ENCODE results near the gene EHD4.

EHD4 gene

DNA sequence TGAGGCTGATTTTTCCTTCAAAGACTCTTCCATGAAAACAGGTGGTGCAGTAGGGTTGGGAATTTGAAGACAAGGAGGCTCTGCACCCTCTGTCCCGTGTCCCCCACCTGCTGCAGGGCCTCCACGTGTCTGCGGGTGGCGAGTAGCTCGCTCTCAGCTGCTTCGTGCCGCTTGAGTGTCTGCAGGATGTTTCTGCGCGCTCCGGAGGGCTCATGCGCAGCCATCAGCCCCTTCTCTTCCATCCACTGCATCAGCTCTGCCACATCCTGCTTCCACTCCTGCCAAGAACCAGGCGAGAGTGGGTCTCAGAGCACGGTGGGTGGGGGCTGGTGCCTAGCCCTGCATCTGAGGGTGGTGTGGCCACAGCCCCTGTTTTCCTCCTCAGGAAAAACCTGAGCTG lies 96.3 kb downstream of the EHD4 start:
- DNase-seq: no peak

DNA sequence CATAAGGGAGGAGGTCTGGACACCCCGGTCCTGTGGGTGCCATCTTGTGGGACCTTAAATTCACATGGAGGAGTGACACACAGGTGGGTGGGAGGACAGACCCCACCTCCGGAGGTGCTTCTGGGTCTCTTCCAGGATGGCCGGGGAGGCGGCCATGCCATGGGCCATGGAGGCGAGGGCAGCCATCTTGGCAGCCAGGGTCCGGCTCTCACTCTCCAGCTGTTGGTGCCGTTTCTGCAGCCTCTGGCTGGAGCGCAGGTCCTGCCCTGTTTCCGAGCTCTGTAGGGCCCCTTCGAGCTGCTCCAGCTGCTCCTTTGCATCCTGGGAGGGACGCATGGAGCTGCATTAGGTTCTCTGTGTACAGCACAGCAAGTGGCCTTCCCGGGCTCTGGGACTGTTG lies 97.6 kb downstream of the EHD4 start:
- DNase-seq: no peak

GRCh38 chr15:41873711-41874110 lies 98.6 kb downstream of the EHD4 start:
- DNase-seq: no peak

DNA sequence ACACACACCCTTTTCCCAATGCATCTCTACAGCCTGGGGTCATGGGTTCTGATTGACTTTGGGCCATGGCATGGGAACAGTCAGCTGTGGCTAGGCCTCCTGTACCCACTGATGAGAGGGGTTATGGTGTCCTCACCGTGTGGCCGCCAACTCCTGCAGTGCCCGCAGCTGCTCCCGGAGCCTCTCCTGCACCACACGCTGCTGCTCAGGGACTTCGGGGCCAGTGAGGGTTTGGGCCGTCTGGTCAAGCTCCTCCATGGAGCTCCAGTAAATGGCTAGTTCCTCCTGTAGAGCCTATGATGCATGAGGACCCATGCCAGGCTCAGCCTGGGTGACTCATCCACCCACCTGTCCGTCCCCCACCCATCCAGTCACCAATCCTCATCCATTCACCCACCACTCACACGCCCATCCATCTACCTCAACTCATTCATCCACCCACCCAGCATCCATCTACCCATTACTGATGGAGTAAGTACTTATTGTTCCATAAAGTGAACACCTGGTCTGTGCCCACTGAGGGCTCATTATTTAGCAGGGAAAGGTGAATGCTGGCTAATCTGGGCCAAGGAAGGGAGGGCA lies 100.1 kb downstream of the EHD4 start:
- DNase-seq: no peak

DNA sequence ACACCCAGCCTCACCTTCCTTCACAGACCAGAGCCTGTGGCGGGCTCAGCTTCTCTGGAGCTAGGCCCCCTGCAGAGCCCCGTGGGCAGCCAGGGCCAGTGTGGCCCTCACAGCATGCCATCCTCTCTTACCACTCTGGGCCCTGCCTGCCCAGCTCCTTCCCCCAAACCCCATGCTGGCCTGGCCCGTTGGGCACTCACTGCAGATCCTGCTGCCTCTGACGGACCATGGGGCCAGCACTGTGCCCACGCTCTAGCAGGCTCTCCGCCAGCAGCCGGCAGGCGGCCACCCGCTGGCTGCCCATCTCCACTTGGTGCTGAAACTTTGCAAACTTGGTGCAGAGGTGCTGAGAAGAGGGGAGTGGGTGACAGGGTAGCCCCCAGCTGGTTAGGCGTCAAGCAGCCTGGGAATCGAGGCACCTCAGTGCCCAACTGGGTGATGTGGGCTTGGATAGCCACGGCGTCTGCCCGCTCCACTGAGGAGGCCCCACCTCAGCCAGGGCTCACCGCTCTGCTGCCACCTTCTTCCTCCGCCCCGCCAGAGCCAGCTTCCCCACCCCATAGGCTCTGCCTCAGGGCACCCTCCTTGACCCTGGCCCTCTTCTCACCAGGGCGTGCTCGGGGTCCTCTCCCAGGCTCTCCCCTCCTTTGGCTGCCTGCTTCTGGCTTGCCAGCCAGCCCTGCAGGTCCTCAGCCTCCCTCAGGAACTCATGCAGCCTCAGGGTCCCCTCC lies 101.0 kb downstream of the EHD4 start:
- DNase-seq: no peak

DNA sequence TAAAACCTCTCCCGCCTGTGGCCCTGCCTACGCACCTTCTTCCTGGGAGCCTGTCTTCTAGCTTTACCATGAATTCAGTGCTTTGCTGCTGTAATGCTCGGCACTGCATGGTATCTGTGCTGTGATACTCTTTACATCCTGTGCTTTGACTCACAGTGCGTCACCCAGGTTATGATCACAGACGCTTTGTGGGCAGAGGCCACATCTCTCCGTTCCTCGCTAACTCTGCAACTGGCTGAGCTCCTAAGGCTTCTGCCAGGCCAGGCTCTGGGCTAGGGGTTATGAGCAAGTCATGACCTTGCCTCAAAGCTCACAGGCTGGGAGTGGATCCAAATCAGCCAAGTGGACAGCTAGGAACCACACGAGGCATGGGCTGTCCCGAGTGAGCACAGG lies 101.7 kb downstream of the EHD4 start:
- DNase-seq: no peak

DNA sequence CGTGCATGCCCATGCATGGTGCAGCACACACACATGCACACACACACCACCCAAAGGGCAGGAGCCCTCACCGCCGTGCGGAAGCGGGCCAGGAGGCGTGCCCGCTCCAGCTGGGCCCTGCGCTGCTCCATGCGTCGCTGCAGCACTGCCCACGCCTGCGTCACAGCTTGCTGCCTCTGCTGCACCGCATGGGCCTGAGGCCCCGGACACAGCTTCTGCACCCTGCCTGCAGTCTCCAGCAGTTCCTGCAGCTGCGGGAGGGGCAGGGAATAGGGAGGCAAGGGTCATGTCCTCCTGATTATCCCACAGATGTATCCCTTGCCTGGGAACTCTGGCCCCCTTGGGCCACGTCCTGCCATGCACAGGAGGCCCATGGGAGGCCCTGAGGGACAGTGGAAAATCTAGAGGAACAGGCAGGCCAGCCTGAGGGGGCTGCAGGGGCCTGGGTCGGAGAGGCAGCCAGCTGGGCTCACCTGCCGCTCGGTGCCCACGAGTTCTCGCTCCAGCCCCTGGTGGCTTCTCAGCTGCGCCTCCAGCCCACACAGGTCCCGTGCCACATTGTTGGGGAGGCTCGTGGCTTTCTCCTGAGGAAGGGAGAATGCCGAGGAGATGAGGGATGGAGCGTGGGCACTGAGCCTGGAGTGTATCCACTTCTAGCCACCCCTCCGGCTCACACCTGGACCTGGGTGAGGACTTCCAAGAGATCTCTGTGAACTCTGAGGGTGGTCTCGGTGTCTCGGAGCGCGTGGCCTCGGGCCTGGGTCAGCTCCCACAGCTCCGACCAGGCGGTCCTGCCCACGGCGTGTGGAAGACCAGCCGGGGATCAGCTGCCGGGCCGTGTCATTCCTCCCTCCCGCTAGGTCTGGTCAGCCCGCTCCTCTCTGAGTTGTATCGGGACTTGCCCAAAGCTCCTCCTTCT lies 102.3 kb downstream of the EHD4 start:
- DNase-seq: no peak

DNA sequence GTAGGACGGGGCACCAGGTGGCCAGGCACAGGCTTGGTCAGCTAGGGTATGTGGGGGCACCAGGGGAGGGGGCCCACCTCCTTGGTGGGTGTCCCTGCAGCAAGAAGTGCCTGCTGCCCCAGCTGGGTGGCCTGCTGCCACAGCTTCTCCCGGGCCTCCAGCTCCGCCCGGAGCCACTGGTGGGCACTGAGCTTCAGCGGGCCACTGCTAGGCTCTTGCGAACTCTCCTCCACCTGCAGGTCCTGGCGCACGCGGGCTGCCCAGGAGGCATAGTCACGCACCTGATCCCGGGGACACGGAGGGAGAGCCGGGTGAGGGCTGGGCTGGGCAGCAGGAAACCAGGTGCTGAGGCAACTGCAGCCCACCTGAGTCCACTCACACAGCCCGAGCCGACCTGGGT lies 104.0 kb downstream of the EHD4 start:
- no peak for DNase-seq

DNA sequence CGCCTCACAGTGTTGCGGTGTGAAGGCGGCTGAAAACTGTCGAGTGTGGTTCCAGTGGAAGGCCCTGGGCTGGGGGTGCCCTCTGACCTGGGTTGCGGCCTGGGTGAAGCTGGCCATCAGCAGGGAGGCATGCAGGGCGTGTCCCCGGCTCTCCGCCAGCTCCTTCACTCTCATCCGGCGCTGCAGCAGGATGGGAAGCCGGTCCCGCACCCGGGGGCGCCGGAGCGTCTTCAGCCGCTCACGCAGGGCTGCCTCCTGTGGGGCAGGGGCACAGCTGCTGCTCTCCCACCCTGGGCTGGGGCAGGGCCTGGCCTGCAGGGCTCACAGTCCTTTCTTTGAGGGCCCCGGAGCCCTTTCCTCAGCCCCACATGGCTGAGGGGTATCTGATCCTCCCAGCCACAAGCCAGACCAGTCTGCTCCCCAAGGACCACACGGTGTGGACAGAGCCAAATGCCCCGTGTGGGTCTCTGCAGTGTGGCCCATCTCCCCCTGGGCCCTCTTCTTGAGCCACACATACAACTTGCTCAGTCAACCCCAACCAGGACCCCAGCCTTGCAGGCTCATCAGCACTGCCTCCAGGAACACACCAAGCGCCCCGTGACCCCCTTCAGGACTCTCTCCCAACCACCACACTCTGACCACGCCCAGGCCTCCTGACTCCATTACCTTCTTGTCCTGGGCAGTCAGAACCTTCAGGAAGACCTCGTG lies 105.3 kb downstream of the EHD4 start:
- DNase-seq: no peak

- DNase-seq: no peak
Measured at GRCh38 chr15:41866263-41866703, 106.1 kb downstream of the EHD4 start.

- no peak for DNase-seq
Measured at GRCh38 chr15:41865490-41866055, 106.8 kb downstream of the EHD4 start.

- DNase-seq: no peak
Measured at GRCh38 chr15:41862515-41863116, 109.7 kb downstream of the EHD4 start.

DNA sequence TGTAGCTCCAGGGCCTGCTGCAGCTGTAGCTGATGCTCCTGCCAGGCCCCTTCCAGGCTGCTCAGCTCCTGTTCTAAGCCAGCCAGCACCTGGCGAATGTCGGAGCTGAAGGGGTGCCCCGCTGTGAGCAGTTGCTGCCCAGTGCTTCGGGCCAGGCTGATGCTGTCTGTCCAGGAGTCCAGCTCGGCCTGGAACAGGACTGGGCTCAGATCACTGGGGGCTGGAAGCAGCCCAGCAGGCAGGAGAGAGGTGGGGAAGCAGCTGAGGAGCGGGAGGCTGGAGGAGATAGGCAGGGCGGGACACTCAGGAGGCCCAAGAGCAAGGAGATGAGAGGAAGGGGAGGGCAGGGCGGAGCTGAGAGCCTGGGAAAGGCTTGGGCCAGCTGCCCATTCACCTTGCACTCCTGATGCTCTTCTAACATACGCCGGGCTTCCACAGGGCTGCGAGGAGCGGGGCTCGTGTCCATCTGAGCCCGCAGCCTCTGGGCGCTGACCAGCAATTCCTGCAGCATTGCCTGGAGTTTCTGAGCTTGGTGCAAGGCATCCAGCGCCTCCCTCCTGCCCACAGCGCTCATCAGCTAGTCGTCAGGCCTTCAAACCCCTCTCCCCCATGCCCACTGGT lies 110.5 kb downstream of the EHD4 start:
- DNase-seq: no peak

DNA sequence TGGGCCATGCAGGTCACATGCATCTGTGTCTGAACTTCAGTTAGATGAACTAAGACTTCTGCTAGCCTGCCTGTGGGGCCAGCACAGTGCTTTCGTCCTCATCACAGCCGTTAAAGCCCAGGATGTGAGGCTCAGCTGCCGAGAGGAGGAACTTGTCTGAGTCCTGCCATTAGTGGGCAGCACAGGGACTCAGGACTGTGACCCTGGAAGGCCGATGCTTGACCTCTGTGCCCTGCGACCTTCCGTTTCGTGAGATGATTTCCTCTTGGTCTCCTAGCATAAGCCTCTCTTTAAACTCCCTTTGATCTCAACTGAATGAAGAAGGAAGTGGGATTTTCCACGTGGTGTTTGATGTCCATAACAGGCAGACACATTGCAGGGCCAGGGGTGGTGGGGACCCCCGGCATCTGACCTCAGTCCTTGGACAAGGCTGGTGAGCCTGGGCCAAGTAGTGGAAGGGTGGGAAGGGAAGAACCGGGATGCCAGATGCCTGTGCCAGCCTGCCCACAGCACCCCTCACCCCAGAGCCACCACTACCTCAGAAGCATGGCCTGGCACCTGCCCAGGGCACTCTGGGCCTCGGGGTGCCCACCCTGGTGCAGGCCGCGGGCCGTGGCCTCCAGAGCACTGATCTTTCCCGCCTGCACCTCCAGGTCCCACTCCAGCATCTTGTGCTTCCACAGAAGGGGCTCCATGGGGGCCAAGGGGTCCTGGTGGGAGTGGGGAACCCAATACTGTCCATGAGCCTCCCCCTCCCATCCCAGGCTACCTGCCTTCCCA lies 112.1 kb downstream of the EHD4 start:
- peak; percentile 36 for DNase-seq

DNA sequence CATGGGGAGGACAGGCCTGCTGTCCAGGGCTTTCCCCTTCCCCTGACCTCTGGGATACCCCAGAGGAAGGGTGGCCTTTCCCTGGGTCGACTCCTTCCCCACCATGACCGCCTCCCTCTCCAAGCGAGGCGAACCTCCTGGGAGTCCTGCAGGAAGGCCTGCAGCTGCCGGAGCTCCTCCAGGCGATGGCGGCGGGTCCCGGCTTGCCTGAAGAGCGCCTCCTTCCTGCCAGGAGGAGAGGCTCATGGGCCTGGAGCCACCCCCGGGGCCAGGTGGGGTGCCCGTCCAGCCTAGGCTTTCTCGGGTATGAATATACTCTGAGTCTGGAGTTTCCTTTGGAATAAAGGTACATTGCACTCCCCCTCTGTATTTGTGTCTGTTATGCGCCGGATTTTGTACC lies 113.6 kb downstream of the EHD4 start:
- DNase-seq: no peak

DNA sequence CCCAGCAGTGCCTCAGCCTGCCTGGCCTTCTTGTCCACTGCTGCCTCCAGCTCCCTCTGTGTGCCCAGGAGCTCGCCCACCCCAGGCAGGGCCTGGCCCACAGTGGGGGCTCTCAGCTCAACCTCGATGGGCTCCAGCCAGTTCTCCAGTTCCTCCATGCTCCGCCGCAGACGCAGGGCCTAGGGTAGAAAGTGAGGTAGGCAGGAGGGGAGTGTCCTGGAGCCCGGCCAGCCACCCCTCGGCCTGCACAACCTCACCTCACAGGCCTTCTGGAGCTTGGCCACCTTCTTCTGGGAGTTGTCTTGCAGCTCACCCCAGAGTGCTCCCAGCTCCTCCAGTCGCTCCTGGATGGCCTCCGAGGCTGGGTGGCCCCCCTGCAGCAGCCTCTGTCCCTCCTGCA lies 115.0 kb downstream of the EHD4 start:
- DNase-seq: no peak

DNA sequence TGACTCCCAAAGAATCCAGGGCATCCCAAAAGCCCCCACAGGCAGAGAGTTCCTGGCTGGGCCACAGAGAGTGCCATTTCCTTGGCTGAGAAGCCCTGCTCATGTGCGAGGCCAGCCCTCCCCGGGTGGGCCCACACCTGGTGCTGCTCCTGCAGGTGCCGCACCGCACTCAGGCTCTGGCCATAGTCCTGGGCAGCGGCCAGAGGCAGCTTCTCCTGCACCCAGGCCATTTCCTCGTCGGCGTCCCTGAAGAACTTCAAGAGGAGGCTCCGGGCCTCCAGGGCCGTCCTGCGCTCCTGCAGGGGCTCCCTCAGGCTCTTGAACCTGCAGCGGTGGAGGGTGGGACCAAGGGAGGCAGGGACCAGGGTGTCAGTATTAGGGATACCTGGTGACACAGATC lies 115.6 kb downstream of the EHD4 start:
- DNase-seq: no peak

- no peak for DNase-seq
Measured at GRCh38 chr15:41856262-41856661, 116.1 kb downstream of the EHD4 start.

- DNase-seq: no peak
Measured at GRCh38 chr15:41855261-41855961, 116.9 kb downstream of the EHD4 start.

- DNase-seq: no peak
Measured at GRCh38 chr15:41854443-41854842, 117.9 kb downstream of the EHD4 start.

All from suppressor macrophage treated with lipopolysaccharide for 4 hours (primary cell).